NCI-H1417 (cell line): ENCODE measurements around the gene PTPRG.
A peak's percentile ranks its signal among the peaks of the same experiment; 100 is the strongest.
"Not testable (repeated sequence)": the region's sequence is repeated elsewhere in the genome, so short reads cannot be mapped to it uniquely, and the experiment has no call there.

Source experiments
- DNase-seq, 3 experiments: peaks; one replicate each; lab custom pipeline; 2025; lab: John Stamatoyannopoulos, UW

PTPRG gene

DNA sequence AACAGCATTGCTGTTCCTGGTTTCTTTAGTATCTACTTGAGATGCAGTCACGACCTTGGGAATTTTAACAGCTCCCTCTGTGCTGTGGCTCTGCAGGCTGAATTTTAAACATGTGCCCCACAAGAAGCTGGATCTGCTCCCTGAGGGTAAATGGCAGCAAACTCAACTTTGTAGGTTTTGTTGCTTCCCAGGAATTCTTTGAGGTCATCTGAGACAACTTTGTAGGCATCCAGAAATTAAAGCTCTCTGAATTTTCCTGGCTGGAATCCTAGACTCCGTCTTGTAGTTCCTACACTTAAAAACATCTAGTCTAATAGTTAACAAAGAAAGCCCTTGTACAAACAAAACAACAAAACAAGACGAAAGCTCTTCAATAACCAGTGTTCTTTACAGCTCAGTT is 445.7 kb downstream of the PTPRG start:
- no peak for DNase-seq

DNA sequence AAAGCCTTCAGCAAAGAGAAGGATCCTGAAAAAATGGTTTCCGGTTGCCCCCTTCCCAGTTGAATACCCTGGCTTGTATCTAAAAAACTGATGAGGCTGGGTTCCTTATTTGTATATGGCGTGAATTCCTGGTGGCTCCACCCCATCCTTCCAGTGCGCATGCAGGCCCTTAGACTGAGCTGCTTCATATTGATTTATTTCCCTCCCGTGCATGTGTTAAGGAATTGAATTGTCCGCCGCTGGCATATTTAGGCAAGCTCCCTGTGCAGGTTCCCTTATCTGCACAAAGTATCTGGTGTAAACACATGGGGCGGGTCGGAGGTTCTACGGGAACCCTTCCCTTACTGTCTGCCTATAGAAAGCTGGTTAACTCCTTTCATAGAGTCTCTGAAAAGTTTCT is 449.6 kb downstream of the PTPRG start:
- DNase-seq = no peak

DNA sequence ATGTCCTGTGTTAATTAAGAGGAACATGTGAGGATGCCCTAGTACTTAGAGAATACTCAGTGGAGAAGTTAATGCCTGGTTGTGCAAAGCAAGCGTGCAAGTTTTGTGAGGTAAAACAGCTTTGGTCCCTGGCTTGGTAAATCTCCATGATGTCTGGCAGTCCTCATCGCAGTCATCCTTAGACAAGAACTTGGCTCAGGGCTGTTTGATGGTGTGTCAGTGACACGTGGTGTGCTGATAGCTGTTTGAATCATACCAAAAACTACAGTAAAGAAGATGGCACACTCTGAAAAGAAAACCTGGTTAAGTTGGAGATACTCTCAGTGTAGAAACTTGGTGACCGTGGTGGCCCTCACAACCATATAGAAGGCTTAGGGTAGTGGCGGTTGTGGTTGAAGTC is 450.3 kb downstream of the PTPRG start:
- DNase-seq = no peak

DNA sequence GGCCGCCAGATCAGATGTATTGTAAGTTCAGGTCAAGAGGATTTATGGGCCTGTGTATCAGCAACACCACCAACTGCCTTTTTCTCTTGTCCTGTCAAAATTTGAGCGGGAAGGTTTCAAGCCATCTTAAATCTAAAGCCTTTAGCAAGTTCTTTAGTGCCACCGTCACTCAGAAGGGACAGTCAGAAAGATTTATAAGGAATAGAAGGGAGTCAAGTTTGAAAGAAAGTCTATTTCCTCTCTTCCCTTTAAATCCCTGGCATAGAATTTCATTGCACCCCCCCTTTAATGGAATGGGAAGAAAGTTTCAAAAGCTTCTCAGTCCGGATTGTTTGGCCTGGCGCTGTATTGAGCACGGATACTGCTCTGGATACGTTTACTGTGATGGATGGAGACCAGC is 452.6 kb downstream of the PTPRG start:
- no peak for DNase-seq

DNA sequence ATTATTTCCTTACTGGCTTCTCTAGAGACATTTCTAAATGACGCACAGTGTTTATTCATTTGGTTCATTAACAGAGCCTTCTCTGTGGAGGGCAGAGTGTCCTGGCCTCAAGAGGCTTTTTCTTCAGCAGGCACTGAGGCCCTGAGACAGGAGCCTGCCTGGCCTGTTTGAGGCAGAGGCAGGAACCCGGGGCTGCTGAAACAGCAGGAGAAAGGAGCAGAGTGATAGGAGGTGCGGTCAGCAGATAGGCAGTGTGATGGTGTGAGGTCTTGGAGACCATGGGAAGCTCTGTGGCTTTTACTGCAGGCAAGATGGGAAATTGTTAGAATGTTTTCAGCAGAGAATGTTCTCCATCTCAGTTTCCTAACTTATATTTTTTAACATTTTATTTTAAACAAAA is 453.7 kb downstream of the PTPRG start:
- DNase-seq = no peak

DNA sequence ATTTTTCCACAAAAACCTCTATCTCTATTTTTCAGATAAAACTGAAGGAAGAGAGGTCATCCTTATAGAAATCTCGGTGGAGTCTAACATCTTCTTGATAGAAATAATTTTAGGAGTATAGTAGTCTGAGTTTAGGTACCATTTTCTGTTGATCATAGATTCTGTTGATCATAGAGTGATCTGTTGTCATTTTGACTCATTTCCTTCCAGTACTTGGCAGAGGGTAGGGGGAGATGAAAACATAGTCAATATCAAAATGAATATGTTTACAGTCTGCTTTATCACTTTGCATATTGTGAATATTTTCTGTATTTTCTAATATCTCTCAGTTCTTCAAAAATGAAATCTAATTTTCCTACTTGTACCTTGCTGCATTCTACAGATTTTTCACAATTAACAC is 458.5 kb downstream of the PTPRG start:
- DNase-seq = no peak

DNA sequence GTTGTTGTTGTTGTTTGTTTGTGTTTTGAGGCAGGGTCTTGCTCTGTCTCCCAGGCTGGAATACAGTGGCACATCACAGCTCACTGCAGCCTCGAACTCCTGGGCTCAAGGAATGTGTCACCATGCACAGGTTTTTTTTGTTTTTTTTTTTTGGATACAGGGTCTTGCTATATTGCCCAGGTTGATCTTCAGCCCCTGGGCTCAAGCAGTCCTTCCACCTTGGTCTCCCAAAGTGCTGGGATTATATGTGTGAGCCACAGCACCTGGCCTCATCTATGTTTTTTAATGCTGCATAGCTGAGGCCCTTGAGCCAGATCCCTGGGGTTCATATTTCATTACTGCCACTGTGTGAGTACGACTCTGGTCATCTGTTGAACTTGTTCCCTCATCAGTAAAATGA is 459.3 kb downstream of the PTPRG start:
- no peak for DNase-seq

DNA sequence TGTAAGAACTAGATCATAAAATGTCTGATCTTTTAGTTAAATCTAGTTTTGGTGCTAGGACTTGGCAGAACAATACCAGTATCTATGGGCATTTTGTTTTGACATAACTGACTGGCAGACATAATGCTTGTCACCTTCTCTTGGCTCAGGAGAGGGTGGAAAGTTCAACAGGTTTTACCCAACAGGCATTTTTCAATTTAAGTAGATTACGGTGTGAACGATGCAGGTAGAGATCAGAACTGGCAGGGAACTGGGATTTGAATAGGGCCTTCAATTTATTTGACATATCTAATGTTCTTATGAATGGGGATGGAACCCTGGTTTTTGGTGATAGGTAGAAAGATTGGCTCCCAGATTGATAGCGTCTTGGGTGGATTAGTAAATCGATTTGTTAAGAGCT is 460.9 kb downstream of the PTPRG start:
- no peak for DNase-seq

DNA sequence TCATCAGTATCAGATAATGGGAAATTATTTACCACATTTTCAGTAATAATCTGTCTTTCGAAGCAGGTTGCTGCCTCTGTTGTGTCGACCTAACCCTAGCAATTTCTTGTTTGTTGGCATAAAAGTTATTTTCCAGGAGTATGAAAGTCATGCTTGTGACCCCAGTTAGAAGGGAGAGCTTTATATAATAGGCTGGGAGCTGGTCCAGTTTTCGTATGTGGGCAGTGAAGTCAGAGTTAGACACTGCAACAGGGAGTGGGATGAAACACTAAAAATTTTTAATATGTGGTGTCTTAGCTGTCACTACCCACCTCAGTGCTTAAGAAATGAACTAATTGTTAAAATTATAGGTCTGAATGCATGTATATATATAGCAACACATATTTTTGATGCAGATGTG is 463.5 kb downstream of the PTPRG start:
- no peak for DNase-seq

DNA sequence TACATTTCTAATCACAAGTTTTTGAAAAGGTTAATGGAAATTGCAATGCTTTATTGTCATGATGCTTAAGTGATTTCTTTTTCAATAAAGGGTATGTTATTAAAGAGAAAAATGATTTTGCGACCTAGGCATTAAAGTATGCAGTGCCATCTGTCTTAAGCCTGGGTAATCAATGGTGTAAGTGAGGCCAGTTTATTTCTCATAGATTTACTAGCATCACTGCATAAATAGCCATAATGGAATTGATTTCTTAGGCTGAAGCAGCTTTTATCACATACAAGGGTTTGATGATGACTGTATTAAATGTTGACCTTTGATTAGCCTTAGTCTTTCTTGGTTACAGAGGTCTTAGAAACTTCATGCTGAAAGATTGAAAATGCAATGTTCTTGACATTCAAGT is 464.5 kb downstream of the PTPRG start:
- DNase-seq = no peak

DNA sequence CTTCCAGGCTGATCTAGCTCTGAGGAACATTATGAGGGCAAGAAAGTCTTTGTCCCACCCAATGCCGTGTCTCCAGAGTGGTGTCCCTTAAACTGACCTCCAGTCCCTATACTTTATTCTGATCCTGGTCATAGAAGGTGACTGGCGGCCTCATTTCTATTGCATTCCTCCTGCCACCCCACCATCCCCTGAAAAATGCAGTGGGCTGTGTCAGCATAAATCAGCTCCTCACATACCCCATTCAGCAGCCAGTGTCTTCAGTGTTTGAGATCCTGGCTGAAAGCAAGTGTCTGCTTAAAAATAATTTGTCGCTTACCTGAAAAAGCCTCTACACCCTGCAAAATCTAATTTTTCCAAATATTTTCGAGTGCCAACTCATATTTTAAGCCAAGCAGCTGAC is 465.9 kb downstream of the PTPRG start:
- no peak for DNase-seq

DNA sequence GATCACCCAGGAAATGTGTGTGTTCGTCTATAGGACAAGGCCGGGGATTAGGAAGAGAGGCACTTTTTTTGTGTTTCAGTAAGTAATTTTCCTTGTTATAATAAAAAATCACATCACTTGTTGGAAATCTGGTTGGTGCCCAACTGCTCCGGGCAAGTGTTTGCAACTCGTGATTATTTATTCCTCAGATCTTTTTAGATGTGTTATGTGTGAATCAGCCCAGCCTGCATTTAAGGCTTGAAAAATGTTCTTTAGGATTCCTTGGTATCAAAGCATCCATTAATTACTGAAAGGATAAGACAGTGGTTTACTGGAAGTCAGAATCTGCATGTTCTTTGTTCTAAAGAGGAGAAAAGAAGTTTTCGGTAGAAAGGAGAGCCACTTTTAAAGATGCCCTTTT is 466.4 kb downstream of the PTPRG start:
- no peak for DNase-seq

DNA sequence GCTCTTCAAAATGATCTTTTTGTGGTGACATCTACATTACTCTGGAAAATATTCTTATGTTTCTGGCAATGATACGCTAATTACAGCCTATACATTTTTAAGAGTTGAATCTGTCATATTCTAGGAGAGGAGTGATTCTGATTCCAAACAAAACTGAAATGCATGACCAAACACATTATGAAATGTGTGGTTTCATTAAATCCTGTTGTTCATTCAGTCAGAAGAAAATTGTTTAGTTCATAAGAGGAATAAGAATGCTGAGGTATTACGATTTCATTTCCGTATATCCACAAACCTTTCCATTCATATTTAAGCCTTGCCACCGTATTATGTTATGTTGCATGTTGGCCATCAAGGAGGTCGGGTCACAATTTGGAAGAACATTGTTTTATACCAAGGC is 466.9 kb downstream of the PTPRG start:
- DNase-seq = no peak

DNA sequence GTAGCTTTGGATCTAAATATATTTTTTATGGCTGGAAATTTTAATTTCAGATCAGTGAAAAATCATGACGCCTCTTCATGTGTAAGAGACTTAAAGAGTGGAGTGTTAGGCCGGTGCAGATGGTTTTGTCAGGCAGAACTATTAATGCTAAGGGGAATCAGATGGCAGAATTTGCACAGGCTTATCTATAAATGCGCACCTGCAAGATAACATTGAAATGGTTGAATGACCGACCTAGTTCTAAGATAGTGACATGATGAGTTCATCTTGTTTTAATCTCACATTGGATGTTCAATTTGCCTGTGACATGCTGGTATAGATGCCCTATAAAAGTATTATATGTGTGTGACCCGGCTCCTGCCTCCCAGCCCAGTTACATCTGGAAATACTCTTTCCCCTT is 471.4 kb downstream of the PTPRG start:
- DNase-seq = no peak

DNA sequence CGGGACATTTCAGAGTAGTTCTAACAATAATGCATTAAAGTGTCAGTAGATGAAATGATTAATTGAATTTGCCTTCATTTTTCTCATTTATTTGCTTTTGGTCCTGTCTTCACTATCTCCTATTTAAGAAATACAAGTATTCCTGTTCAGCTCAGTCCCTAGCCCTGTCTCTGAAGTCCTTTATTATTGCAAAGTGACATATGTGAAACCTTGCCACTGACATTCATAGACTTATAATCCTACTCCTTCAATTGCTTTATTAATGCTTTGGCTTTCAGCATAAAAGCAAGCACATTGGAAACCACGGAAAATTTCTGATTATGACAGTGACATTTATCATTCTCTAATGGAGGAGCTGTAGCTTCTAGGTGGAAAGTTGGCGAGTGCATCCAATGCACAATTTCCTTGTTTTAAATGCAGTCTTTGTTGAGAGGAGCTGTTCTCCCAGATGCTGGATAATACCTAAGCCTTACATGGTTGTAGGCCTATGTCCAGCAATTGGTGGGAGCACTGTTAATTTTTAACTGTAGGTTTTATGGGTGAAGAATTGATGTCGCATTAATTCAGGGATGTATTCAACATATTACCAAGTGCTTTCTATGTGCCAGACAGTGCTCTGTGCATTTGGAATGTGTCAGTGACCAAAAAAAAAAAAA is 474.2 kb downstream of the PTPRG start:
- no peak for DNase-seq

DNA sequence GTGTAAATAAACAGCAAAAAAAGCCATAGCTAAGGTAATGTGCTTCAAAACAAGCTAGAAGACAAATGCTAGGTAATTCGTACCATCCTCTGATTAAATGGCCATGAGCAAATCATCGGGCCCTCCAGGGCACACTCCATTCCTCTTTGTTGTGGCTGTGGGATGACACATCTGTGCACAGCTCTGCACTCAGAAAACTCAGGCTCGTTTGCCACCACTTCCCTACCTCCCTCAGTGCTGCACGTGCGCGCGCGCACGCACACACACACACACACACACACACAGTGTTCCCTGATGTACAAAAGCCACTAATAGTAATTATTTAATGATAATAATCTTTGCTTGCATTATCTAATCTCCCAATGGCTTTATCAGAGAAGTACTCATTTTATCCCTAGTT is 475.4 kb downstream of the PTPRG start:
- DNase-seq = no peak

DNA sequence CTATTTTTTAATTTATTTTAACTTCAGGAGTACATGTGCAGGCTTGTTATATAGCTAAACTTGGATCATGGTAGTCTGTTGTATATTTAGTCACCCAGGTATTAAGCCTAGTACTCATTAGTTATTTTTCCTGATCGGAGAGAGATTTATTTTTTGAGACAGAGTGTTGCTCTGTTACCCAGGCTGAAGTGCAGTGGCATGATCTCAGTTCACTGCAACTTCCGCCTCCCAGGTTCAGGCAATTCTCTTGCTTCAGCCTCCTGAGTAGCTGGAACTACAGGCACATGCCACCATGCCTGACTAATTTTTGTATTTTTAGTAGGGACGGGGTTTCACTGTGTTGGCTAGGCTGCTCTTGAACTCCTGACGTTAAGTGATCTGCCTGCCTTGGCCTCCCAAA is 477.4 kb downstream of the PTPRG start:
- DNase-seq = not testable (repeated sequence)

DNA sequence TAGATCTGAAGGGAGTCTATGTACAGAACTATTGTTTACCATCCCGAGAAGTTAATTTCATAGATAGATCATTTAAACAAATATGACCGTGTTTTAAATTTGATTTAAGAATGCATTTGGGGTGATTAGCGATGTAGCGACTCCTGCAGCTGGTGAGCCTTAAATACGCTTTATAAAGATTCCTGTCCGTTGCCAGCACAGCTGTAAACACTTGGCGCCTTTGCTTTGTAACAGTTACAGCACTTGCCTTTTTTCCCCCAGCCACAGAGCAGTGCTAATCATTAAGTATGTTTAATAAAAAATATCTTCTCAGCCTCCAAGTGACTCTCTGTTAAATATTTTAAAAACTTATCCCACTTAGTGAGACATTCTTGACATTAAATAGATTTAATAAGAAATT is 478.2 kb downstream of the PTPRG start:
- no peak for DNase-seq

DNA sequence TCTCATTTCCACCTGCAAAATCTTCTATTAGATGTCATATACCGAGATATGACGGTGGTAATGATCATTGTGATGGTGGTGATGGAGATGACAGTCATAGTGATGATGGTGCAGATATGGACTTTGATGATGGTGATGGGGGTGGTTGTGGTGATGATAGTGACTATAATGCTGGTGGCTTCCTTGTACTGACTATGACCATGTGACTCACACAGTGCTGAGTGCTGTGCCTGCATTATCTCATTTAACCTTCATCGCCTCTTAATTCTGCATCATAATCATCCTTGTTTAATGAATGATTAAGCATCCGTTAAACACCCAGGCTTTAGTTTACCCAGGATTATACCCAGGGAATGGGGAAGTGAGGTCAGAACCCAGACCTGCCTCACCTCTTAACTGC is 480.3 kb downstream of the PTPRG start:
- DNase-seq = no peak

DNA sequence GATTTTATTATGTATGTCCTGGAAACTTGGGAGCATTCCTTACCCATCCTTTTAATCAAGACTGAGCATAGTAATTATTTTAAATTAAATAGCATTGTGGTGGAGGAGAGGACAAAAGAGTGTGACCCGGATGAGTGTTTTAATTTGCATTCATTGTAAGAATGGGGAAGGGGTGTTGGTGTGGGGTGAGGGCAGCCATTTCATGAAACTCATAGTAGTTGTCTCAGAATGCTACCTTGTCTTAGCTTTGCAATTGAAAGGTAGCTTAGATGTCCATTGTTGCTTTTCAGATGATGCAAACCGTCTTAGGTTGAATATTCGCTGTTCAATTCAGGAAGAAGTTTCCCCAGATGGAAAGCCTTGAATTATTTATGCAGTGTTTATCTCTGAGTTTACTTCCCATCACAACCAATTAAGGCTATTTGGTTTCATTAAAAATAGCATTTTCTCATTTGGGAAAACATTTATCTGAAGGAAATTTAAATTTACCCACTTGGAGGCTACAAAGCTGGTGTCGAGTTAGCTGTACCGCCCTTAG is 483.6 kb downstream of the PTPRG start:
- DNase-seq = peak in 1 of 3 experiments; percentile 4

DNA sequence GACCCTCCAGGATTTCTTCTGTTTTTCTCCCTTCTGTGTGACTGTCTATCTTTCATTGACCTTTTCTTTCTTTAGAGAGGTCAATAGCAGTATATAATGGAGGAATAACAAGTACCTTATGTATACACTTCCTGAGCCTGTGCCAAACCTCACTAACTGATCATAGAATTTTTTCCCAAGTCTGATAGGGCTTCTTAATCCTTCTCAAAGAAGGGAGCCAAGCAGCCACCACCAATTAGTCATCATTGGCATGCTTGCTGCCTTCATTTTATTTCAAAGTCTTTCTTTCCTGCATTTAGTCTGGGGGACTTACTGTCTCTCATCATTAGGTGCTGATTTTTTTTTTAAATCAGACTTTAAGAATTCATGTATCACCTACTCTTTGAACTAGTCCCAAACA is 485.0 kb downstream of the PTPRG start:
- no peak for DNase-seq

DNA sequence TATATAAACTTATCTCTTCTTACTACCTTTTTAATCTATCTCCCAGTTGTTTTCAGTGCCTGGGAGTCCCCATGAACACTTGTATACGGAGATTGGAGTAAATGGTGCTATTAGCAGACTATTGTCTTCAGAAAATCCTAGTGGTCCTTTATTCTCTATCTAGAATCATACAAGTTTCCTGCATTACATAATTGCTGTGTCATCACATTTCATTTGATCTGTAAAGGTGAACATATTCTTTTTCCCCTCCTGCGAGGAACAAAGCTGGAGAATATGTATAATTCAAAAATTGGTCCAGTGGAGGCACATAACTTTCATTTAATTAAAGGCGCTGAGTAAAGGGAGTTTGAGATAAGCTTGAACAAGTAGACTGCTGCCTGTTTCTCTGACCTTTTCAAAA is 487.2 kb downstream of the PTPRG start:
- DNase-seq = no peak

DNA sequence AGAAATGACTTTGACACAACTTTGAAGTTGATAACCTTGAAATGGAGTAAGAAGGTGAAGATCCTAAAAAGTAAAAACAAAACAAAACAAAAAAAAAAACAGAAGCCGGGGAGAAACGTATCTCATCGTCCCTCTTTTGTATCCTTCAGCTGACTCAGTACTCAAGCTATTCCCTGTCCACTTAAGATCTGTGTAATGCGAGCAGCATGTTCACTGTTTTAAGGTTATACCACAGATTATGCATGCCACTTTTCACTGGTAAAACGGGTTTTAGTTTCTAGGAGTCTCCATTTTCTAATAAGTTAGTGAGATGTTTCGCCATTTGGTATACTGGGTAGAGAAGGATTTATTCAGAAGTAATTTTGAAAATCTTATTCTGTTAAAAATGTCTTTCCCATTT is 487.7 kb downstream of the PTPRG start:
- DNase-seq = no peak

DNA sequence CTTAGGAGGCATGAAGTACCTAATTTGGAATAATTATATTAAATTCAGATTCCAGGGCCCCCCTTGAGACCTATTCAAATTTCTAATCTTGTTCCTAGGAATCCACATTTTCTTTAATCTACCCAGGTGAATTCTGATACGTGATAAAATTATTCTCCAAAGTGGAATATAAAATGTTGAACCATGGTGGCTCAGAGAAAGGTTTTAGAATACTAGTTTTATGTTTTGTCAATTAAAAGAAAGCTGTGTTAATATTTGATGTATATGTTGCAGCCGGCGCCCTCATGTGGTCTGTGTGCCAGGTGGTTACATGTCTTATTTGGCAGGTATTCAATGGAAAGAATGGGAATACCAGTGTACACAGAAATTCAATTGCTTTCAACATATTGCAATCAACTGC is 490.1 kb downstream of the PTPRG start:
- DNase-seq = peak in 2 of 3 experiments; percentile 2 to 36

DNA sequence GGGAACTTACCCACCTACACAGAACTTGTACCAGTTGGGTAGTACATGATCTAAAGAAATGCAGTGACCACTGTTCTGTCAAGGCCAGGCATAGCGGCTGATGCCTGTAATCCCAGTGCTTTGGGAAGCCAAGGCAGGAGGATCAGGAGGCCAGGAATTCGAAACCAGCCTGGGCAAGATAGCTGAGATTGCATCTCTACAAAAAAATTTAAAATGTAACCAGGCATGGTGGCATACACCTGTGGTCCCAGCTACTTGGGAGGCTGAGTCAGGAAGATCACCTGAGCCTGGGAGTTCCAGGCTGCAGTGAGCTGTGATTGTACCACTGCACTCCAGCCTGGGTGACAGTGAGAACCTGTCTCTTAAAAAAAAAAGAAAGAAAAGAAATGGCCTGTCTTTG is 491.0 kb downstream of the PTPRG start:
- no peak for DNase-seq
